Measurements from ENCODE around the gene TLE6.
"Not testable (repeated sequence)": the region's sequence is repeated elsewhere in the genome, so short reads cannot be mapped to it uniquely, and the experiment has no call there.

Gene TLE6

GRCh38 chr19:3031607-3031867, 54.2 kb downstream of the TLE6 start:
- no peak for DNase-seq

- no peak for DNase-seq
Measured at GRCh38 chr19:3033595-3034405, 56.4 kb downstream of the TLE6 start.

- DNase-seq: no peak
Measured at GRCh38 chr19:3034406-3034655, 57.0 kb downstream of the TLE6 start.

GRCh38 chr19:3034656-3035541, 57.5 kb downstream of the TLE6 start:
- DNase-seq: no peak

GRCh38 chr19:3035542-3036118, 58.3 kb downstream of the TLE6 start:
- DNase-seq: peak; percentile 99

- peak; percentile 97 for DNase-seq
Measured at GRCh38 chr19:3036119-3036976, 59.0 kb downstream of the TLE6 start.

GRCh38 chr19:3036977-3037544, 59.7 kb downstream of the TLE6 start:
- not testable (repeated sequence) for DNase-seq

- no peak for DNase-seq
Measured at GRCh38 chr19:3038214-3038613, 60.9 kb downstream of the TLE6 start.

- DNase-seq: no peak
Measured at GRCh38 chr19:3039125-3039524, 61.8 kb downstream of the TLE6 start.

GRCh38 chr19:3039641-3040077, 62.3 kb downstream of the TLE6 start:
- no peak for DNase-seq

- no peak for DNase-seq
Measured at GRCh38 chr19:3041327-3041726, 64.0 kb downstream of the TLE6 start.

- no peak for DNase-seq
Measured at GRCh38 chr19:3041761-3042620, 64.6 kb downstream of the TLE6 start.

GRCh38 chr19:3042621-3043267, 65.4 kb downstream of the TLE6 start:
- no peak for DNase-seq
